Lower leg skin (tissue), 4 donors: ENCODE data around the gene ACSL1. TPM values are rescaled to one million over a fixed set of nuclear protein-coding genes. Genes with fewer than 3 reads are reported as not detected.

Source experiments
- DNase-seq, 2 donors: peaks; one replicate each; pipeline ENCODE4 v3.0.0-alpha.2; 2019; ENCODE audit warnings: low spot score in 2 of 2
- H3K4me3 ChIP-seq: fragments of 200-600 bp; sonication (generic); 2 replicates; pipeline ENCODE4 v1.5.1; 2017; ENCODE audit warnings: mild to moderate bottlenecking, low read depth; ENCODE audit not compliant: poor library complexity, severe bottlenecking
- POLR2A ChIP-seq, 2 donors: fragments of 450-650 bp; IDR thresholded peaks; one replicate each; pipeline ENCODE4 v1.6.1; 2016 to 2017; ENCODE audit warnings: antibody characterized with exemption in 2 of 2, mild to moderate bottlenecking in 1 of 2, moderate library complexity in 1 of 2
- WGBS, 2 donors: methylation state at CpG; one replicate each; pipeline ENCODE4 v1.1.5; 2018; 5-methylcytosine and 5-hydroxymethylcytosine counted together
- intact Hi-C: fragments of 100-400 bp; cut with DNase I; formaldehyde crosslinking; loops from one replicate; pipeline ENCODE4 v1.15.0; 2023; ENCODE audit warnings: low total_unique reads
- total RNA-seq, 4 donors: library from RNA; depleted of rRNA; stranded (reverse); fragments of >200 nt; gene quantifications; one replicate each; pipeline ENCODE4 v1.1.0, GENCODE V29; 2016
- TF ChIP-seq, protein P1 (sequence below), 3 donors: fragments of 450-650 bp; IDR thresholded peaks; one replicate each; pipeline ENCODE4 v1.5.1; 2016; ENCODE audit warnings: antibody characterized with exemption in 3 of 3, mild to moderate bottlenecking in 3 of 3, moderate library complexity in 2 of 3

Gene ACSL1
- total RNA-seq, 4 donors from 2014 or later = 190 to 308 (median 266) TPM

DNA sequence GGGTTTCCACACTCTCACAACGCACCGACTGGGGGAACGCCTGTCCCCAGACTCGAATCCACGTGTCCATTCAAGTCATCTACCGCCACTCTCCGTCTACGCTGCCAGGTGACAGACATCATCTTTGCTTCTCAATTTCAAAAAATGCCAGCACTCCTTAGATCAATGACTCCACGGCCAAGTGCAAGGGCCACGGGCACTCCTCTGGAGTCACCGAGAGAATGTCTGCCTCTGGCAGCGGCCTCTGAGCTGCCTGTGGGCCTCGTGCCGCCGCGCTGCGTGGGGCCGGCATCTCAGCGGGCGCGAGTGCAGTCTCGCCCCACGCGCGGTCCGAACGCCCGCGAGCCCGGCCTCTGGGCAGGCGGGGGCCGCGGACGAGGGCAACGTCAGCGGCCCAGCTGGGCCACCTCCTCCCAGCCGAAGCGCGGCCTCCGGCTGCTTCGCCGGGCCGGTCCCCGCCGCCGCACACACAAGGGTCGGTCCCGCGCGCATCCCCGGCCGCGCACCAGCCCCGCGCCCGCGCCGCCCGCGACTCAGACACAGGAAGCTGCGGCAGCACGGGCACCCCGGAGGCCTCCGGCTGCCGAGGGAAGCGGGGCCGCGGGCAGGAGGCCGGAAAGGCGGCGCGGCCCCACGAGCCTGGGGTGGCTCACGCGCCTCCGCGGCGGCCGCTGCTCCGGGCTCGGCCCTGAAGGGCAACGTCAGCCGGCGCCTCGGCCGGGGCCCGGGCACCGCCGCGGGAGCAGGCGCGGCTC is 450 bp downstream of the ACSL1 start:
- peak overlapping the region; percentile 69 for H3K4me3 ChIP-seq
- WGBS, 2 donors = 2 to 10% methylated on average over 11 to 45 of the region's 92 CpGs
- no peak for TF ChIP-seq POLR2A (IDR thresholded peaks at IDR 0.05)
- TF ChIP-seq, protein P1, sequence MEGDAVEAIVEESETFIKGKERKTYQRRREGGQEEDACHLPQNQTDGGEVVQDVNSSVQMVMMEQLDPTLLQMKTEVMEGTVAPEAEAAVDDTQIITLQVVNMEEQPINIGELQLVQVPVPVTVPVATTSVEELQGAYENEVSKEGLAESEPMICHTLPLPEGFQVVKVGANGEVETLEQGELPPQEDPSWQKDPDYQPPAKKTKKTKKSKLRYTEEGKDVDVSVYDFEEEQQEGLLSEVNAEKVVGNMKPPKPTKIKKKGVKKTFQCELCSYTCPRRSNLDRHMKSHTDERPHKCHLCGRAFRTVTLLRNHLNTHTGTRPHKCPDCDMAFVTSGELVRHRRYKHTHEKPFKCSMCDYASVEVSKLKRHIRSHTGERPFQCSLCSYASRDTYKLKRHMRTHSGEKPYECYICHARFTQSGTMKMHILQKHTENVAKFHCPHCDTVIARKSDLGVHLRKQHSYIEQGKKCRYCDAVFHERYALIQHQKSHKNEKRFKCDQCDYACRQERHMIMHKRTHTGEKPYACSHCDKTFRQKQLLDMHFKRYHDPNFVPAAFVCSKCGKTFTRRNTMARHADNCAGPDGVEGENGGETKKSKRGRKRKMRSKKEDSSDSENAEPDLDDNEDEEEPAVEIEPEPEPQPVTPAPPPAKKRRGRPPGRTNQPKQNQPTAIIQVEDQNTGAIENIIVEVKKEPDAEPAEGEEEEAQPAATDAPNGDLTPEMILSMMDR (IDR thresholded peaks at IDR 0.05) = no peak
- DNase-seq = peak in 1 of 2 donors; percentile 87
- intact Hi-C loops = no loop called here

- DNase-seq = no peak
- H3K4me3 ChIP-seq = peak overlapping the region; percentile 69
- TF ChIP-seq POLR2A (IDR thresholded peaks at IDR 0.05) = no peak
- intact Hi-C loops = no loop called here
- 20 to 30% methylated on average over 6 of the region's 6 CpGs for WGBS, 2 donors
Measured at GRCh38 chr4:184824776-184825084, 1.0 kb downstream of the ACSL1 start.

DNA sequence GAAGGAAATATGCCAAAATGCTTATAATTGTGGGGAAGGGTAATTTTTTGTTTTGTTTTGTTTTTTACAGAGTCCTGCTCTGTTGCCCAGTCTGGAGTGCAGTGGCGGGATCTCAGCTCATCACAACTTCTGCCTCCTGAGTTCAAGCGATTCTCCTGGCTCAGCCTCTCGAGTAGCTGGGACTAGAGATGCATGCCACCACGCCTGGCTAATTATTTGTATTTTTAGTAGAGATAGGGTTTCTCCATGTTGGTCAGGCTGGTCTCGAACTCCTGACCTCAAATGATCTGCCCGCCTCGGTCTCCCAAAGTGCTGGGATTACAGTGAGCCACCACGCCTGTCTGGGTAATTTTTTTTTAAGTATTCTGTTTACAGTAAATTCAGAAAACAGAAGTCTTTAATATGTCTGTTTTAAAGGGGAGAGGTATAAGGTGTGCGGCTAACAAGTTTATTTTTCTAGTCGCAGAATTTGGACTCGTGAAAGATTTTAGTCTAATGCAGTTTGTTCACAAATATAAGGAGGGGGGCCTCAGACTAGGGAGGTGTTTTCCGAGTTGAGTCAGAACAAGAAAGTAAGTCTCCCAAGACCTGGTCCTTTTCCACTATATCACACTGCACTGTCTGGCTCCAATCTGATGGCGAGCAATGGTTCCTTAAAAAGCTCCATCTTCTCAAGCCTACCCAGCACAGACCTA is 1.5 kb downstream of the ACSL1 start:
- WGBS, 2 donors = 73 to 75% methylated on average over 13 of the region's 13 CpGs
- TF ChIP-seq, protein P1 (IDR thresholded peaks at IDR 0.05) = no peak
- TF ChIP-seq POLR2A (IDR thresholded peaks at IDR 0.05) = no peak
- intact Hi-C loops = no loop called here
- H3K4me3 ChIP-seq = no peak overlapping the region
- DNase-seq = peak in 1 of 2 donors; percentile 52

GRCh38 chr4:184823014-184823413 is 2.8 kb downstream of the ACSL1 start:
- intact Hi-C loops = no loop called here
- 73 to 89% methylated on average over 2 of the region's 2 CpGs for WGBS, 2 donors
- no peak for DNase-seq
- TF ChIP-seq, protein P1 (IDR thresholded peaks at IDR 0.05) = no peak
- TF ChIP-seq POLR2A (IDR thresholded peaks at IDR 0.05) = no peak
- no peak overlapping the region for H3K4me3 ChIP-seq

DNA sequence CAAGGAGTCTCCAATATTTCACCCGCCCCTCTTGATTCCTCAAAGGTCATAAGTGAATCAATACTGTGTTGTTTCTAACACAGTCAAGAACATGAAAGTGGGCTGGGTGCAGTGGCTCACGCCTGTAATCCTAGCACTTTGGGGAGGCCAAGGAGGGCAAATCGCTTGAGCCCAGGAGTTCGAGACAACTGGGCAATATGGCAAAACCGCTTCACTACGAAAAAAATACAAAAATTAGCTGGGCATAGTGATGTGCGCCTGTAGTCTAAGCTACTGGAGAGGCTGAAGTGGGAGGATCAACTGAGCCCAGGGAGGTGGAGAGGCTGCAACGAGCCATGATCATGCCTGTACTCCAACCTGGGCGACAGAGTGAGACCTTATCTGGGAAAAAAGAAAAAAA is 3.4 kb downstream of the ACSL1 start:
- no peak for TF ChIP-seq POLR2A (IDR thresholded peaks at IDR 0.05)
- TF ChIP-seq, protein P1 (IDR thresholded peaks at IDR 0.05) = no peak
- no peak overlapping the region for H3K4me3 ChIP-seq
- peak in 1 of 2 donors; percentile 36 for DNase-seq
- intact Hi-C loops = no loop called here
- WGBS, 2 donors = 93 to 97% methylated on average over 9 of the region's 9 CpGs

DNA sequence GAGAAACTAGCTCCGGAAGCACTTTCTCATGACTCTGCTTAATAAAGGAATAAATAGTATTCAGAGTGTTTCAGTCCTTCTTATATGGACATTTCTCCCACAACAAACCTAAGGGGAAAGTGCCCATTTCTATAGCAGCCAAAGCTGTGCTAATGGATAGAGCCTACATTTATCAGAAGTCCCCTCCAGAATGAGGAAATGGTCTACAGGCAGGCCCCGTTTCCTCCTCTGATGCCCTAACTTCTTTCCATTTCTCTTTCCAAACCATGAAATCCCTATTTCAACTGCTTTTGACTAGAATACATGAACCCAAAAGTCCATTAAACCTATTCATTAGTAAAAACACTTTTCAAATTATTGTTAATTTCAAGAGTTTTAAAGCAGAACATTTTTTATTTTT is 4.5 kb downstream of the ACSL1 start:
- H3K4me3 ChIP-seq = no peak overlapping the region
- intact Hi-C loops = no loop called here
- TF ChIP-seq, protein P1 (IDR thresholded peaks at IDR 0.05) = no peak
- no peak for TF ChIP-seq POLR2A (IDR thresholded peaks at IDR 0.05)
- WGBS, 2 donors = 84 to 92% methylated on average over 2 of the region's 2 CpGs
- DNase-seq = no peak
